OCI-LY7 (cell line): ENCODE measurements around the gene IQSEC1.

Source experiments
- CTCF ChIP-seq: fragments of 200-600 bp; sonication (generic); conservative IDR thresholded peaks from 2 replicates; pipeline ENCODE4 v1.5.1; 2014; ENCODE audit warnings: mild to moderate bottlenecking, antibody characterized with exemption, low read length, moderate library complexity, mixed read lengths
- EZH2phosphoT487 ChIP-seq: fragments of 200-600 bp; sonication (generic); IDR thresholded peaks from 2 replicates; pipeline ENCODE4 v1.6.1; 2018; ENCODE audit warnings: low read depth, borderline replicate concordance, mild to moderate bottlenecking, mixed run types, antibody characterized with exemption, low read length, moderate library complexity, mixed read lengths

- no peak for TF ChIP-seq CTCF
- no peak for TF ChIP-seq EZH2phosphoT487
Observed at GRCh38 chr3:12859840-12860239, 213.4 kb downstream of the IQSEC1 start.
